Osteoblast (primary cell): ENCODE measurements around the gene CRHR1. TPM values are rescaled to one million over a fixed set of nuclear protein-coding genes. Genes with fewer than 3 reads are reported as not detected.

Experiments
- DNase-seq: peaks from one replicate; pipeline ENCODE4 v3.0.0; 2011; ENCODE audit warnings: low spot score, mixed read lengths; ENCODE audit not compliant: insufficient read length; ENCODE audit errors: missing footprints
- H2AFZ ChIP-seq: 2 replicates; pipeline ENCODE4 v1.6.0; 2011; ENCODE audit warnings: mild to moderate bottlenecking, low read length
- H3K27ac ChIP-seq: 2 replicates; pipeline ENCODE4 v1.5.1; 2011; ENCODE audit warnings: mild to moderate bottlenecking, low read depth, low read length, moderate library complexity
- H3K27me3 ChIP-seq: 2 replicates; pipeline ENCODE4 v1.6.0; 2012; ENCODE audit warnings: mild to moderate bottlenecking, control low read depth, inconsistent platforms, low read length, moderate library complexity; ENCODE audit not compliant: insufficient read depth
- H3K36me3 ChIP-seq: 2 replicates; pipeline ENCODE4 v1.5.1; 2011; ENCODE audit warnings: mild to moderate bottlenecking, low read length, control low read depth, moderate library complexity; ENCODE audit not compliant: insufficient read depth
- H3K4me1 ChIP-seq: 2 replicates; pipeline ENCODE4 v1.5.1; 2011; ENCODE audit warnings: mild to moderate bottlenecking, low read length, control low read depth, moderate library complexity; ENCODE audit not compliant: insufficient read depth
- H3K4me2 ChIP-seq: 2 replicates; pipeline ENCODE4 v1.6.0; 2011; ENCODE audit warnings: mild to moderate bottlenecking, low read length; ENCODE audit not compliant: insufficient read depth
- H3K4me3 ChIP-seq: fragments of 200-600 bp; sonication (generic); 3 replicates; pipeline ENCODE4 v1.5.1; 2012; ENCODE audit warnings: mild to moderate bottlenecking, low read length, inconsistent platforms; ENCODE audit not compliant: insufficient read depth
- H3K79me2 ChIP-seq: 2 replicates; pipeline ENCODE4 v1.6.0; 2012; ENCODE audit warnings: mild to moderate bottlenecking, low read length, control low read depth, inconsistent platforms; ENCODE audit not compliant: insufficient read depth
- H3K9me3 ChIP-seq: 2 replicates; pipeline ENCODE4 v1.5.1; 2011; ENCODE audit warnings: low read depth, low read length, control low read depth
- H4K20me1 ChIP-seq: 2 replicates; pipeline ENCODE4 v1.6.0; 2012; ENCODE audit warnings: mild to moderate bottlenecking, low read length, control low read depth; ENCODE audit not compliant: insufficient read depth
- CTCF ChIP-seq: IDR thresholded peaks from 2 replicates; pipeline ENCODE4 v1.5.1; 2011; ENCODE audit warnings: mild to moderate bottlenecking, low read depth, low read length, moderate library complexity; ENCODE audit errors: extremely low read depth
- total RNA-seq: library from RNA; depleted of rRNA; stranded (reverse); fragments of >200 nt; gene quantifications from 2 replicates; pipeline ENCODE4 v1.2.3, GENCODE V29; 2012

CRHR1 gene
- total RNA-seq, 1 donor, result not detected

- Histone ChIP-seq H3K27ac (no peak overlapping the region), H3K27me3 (peaks cover 16% of the 10 kb centered on the region), H3K4me3 (no peak overlapping the region), H3K79me2 (no peaks in the 10 kb centered on the region), H4K20me1 (no peaks in the 10 kb centered on the region), H3K36me3 (no peaks in the 10 kb centered on the region), H3K9me3 (no peaks in the 10 kb centered on the region), H2AFZ (no peak overlapping the region), H3K4me1 (no peaks in the 10 kb centered on the region), H3K4me2 (no peak overlapping the region)
- peak; percentile 17 for TF ChIP-seq CTCF
- DNase-seq, result peak; percentile 92
Observed at GRCh38 chr17:45794840-45795239, 10.7 kb downstream of the CRHR1 start.

GRCh38 chr17:45800816-45801215 is 16.7 kb downstream of the CRHR1 start:
- Histone ChIP-seq H3K4me2 (no peak overlapping the region), H3K79me2 (no peaks in the 10 kb centered on the region), H2AFZ (no peak overlapping the region), H3K27me3 (peaks cover 11% of the 10 kb centered on the region), H3K4me1 (no peaks in the 10 kb centered on the region), H3K36me3 (no peaks in the 10 kb centered on the region), H3K4me3 (no peak overlapping the region), H3K9me3 (no peaks in the 10 kb centered on the region), H4K20me1 (no peaks in the 10 kb centered on the region), H3K27ac (no peak overlapping the region)
- TF ChIP-seq CTCF, result no peak
- no peak for DNase-seq

GRCh38 chr17:45801421-45801820 is 17.3 kb downstream of the CRHR1 start:
- no peak overlapping the region for H2AFZ ChIP-seq
- no peaks in the 10 kb centered on the region for H3K9me3 ChIP-seq
- H3K79me2 ChIP-seq, result no peaks in the 10 kb centered on the region
- DNase-seq, result no peak
- no peak overlapping the region for H3K4me3 ChIP-seq
- peaks cover 11% of the 10 kb centered on the region for H3K27me3 ChIP-seq
- H3K27ac ChIP-seq, result no peak overlapping the region
- H3K36me3 ChIP-seq, result no peaks in the 10 kb centered on the region
- H4K20me1 ChIP-seq, result no peaks in the 10 kb centered on the region
- TF ChIP-seq CTCF, result no peak
- H3K4me1 ChIP-seq, result no peaks in the 10 kb centered on the region
- H3K4me2 ChIP-seq, result no peak overlapping the region

GRCh38 chr17:45808845-45809244 is 24.7 kb downstream of the CRHR1 start:
- H3K4me2 ChIP-seq, result no peak overlapping the region
- H3K79me2 ChIP-seq, result no peaks in the 10 kb centered on the region
- no peak overlapping the region for H2AFZ ChIP-seq
- no peaks in the 10 kb centered on the region for H3K9me3 ChIP-seq
- no peaks in the 10 kb centered on the region for H3K4me1 ChIP-seq
- DNase-seq, result peak; percentile 73
- H3K36me3 ChIP-seq, result no peaks in the 10 kb centered on the region
- no peaks in the 10 kb centered on the region for H3K27me3 ChIP-seq
- H4K20me1 ChIP-seq, result no peaks in the 10 kb centered on the region
- no peak for TF ChIP-seq CTCF
- H3K4me3 ChIP-seq, result no peak overlapping the region
- no peak overlapping the region for H3K27ac ChIP-seq
